Sigmoid colon (tissue), 7 donors: ENCODE results near the gene E2F7. TPM values are rescaled to one million over a fixed set of nuclear protein-coding genes. Genes with fewer than 3 reads are reported as not detected.

ENCODE experiments used
- DNase-seq: peaks from one replicate; pipeline ENCODE4 v3.0.0-alpha.2; 2019
- H3K27ac ChIP-seq, 4 donors: fragments of 200-600 bp; sonication (generic); one replicate each; pipeline ENCODE4 v1.5.1; 2016 to 2019; ENCODE audit warnings: mild to moderate bottlenecking in 1 of 4
- H3K27me3 ChIP-seq, 3 donors: fragments of 200-600 bp; sonication (generic); one replicate each; pipeline ENCODE4 v1.5.1; 2019; ENCODE audit warnings: mild to moderate bottlenecking in 1 of 3
- H3K36me3 ChIP-seq, 4 donors: fragments of 200-600 bp; sonication (generic); one replicate each; pipeline ENCODE4 v1.5.1; 2016 to 2019
- H3K4me1 ChIP-seq, 4 donors: fragments of 200-600 bp; sonication (generic); one replicate each; pipeline ENCODE4 v1.5.1; 2017 to 2019
- H3K4me3 ChIP-seq, 4 donors: fragments of 200-600 bp; sonication (generic); one replicate each; pipeline ENCODE4 v1.5.1; 2017 to 2019; ENCODE audit warnings: mild to moderate bottlenecking in 2 of 4, moderate library complexity in 1 of 4
- H3K9me3 ChIP-seq, 4 donors: fragments of 200-600 bp in 3 of 4; sonication (generic) in 3 of 4; one replicate each; pipeline versions ENCODE4 v1.5.1 to v1.6.1; 2013 to 2019
- EP300 ChIP-seq, 4 donors: sonication (generic); formaldehyde crosslinking; IDR thresholded peaks; one replicate each; pipeline ENCODE4 v1.6.1; 2017; ENCODE audit warnings: antibody characterized with exemption in 4 of 4
- POLR2A ChIP-seq, 2 donors: fragments of 450-650 bp; IDR thresholded peaks; one replicate each; pipeline ENCODE4 v1.6.1; 2016; ENCODE audit warnings: antibody characterized with exemption in 2 of 2, mild to moderate bottlenecking in 2 of 2, moderate library complexity in 2 of 2
- POLR2AphosphoS5 ChIP-seq, 4 donors: sonication (generic); formaldehyde crosslinking; IDR thresholded peaks; one replicate each; pipeline ENCODE4 v1.6.1; 2017; ENCODE audit warnings: antibody characterized with exemption in 4 of 4
- WGBS, 2 donors: extraction: QIAGEN DNeasy Blood & Tissue Kit; methylation state at CpG; one replicate each; pipeline ENCODE4 v1.1.7; 2013; 5-methylcytosine and 5-hydroxymethylcytosine counted together
- intact Hi-C: fragments of 100-400 bp; cut with DNase I; formaldehyde crosslinking; loops from one replicate; pipeline ENCODE4 v1.15.1; 2023
- polyA plus RNA-seq, 3 donors: library from polyadenylated mRNA; stranded (reverse); fragments of 200-250 nt; gene quantifications; one replicate each; pipeline ENCODE4 v1.2.3, GENCODE V29; 2013
- total RNA-seq, 4 donors: library from RNA; depleted of rRNA; stranded (reverse); fragments of >200 nt; gene quantifications; one replicate each; pipeline ENCODE4 v1.1.0, GENCODE V29; 2016
- TF ChIP-seq, protein P1 (sequence below), 4 experiments: fragments of 450-650 bp in 3 of 4; fragments of 200-600 bp in 1 of 4; IDR thresholded peaks; one replicate each; pipeline ENCODE4 v1.5.1; 2016 to 2019; ENCODE audit warnings: antibody characterized with exemption in 4 of 4, mild to moderate bottlenecking in 3 of 4, moderate library complexity in 2 of 4
- donor health status: healthy with polysubstance abuse.
- donor health status: Bipolar disorder and iron deficiency.
- donor health status: healthy.

The E2F7 gene
- total and polyA plus RNA-seq, 7 donors = 0.14 to 1.2 (median 0.23) TPM; not detected in 4

DNA sequence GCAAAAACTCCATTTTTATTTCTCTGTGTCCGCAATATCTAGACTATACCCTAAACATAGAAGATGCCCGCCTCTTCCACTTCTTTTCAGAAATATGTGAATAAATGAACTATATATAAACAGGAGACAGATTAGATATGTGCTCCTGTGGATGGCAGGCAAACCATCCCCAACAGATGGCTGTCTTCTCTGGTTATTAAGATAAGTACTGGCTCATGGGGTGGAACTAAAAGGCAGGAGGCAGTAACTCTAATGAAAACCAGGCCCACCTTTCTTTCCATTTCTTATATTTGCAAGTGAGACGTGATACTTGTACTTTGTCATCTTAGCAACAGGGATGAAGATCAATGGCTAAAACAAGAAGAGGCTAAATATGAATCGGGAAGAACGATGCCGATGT lies 20.2 kb downstream of the E2F7 start:
- Histone ChIP-seq H3K9me3 (no peaks in the 10 kb centered on the region), H3K36me3 (no peaks in the 10 kb centered on the region), H3K27ac (no peak overlapping the region), H3K27me3 (no peaks in the 10 kb centered on the region), H3K4me3 (no peak overlapping the region), H3K4me1 (no peaks in the 10 kb centered on the region)
- intact Hi-C loops = no loop called here
- TF ChIP-seq, protein P1, sequence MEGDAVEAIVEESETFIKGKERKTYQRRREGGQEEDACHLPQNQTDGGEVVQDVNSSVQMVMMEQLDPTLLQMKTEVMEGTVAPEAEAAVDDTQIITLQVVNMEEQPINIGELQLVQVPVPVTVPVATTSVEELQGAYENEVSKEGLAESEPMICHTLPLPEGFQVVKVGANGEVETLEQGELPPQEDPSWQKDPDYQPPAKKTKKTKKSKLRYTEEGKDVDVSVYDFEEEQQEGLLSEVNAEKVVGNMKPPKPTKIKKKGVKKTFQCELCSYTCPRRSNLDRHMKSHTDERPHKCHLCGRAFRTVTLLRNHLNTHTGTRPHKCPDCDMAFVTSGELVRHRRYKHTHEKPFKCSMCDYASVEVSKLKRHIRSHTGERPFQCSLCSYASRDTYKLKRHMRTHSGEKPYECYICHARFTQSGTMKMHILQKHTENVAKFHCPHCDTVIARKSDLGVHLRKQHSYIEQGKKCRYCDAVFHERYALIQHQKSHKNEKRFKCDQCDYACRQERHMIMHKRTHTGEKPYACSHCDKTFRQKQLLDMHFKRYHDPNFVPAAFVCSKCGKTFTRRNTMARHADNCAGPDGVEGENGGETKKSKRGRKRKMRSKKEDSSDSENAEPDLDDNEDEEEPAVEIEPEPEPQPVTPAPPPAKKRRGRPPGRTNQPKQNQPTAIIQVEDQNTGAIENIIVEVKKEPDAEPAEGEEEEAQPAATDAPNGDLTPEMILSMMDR (IDR thresholded peaks at IDR 0.05) = no peak
- no peak for TF ChIP-seq POLR2A (IDR thresholded peaks at IDR 0.05)
- no peak for TF ChIP-seq EP300 (IDR thresholded peaks at IDR 0.05)
- no peak for TF ChIP-seq POLR2AphosphoS5 (IDR thresholded peaks at IDR 0.05)
- 81 to 89% methylated on average over 6 of the region's 6 CpGs for WGBS, 2 donors
- no peak for DNase-seq

- intact Hi-C loops = no loop called here
These were observed 20.6 kb downstream of the E2F7 start for GRCh38 chr12:77044721-77045120.

DNA sequence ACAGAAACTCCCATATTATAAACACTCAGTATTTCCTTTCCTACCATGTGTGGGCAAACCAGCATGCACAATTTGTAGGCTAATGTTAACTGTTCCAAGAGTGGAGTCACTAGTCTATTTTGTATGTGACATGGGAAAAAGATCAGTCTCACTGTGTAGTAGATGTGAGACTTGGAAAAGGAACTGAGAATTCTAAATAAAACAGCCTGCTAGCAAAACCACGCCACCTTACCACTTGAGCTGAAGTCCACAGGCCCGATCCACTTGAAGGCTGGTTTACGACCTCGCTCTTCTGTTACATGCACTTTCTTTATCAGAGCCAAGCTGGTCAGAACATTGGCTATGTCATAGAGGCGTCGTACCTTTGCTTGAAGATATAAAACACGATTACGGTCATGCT lies 22.5 kb downstream of the E2F7 start:
- no peaks in the 10 kb centered on the region for H3K4me1 ChIP-seq
- peaks cover 0 to 5% (median 0%) of the 10 kb centered on the region in 4 donors for H3K9me3 ChIP-seq
- 93 to 95% methylated on average over 8 of the region's 8 CpGs for WGBS, 2 donors
- no peaks in the 10 kb centered on the region for H3K27me3 ChIP-seq
- no peak overlapping the region for H3K4me3 ChIP-seq
- TF ChIP-seq, protein P1 (IDR thresholded peaks at IDR 0.05) = no peak
- TF ChIP-seq POLR2A (IDR thresholded peaks at IDR 0.05) = no peak
- no peak for TF ChIP-seq POLR2AphosphoS5 (IDR thresholded peaks at IDR 0.05)
- no peak for TF ChIP-seq EP300 (IDR thresholded peaks at IDR 0.05)
- no peaks in the 10 kb centered on the region for H3K36me3 ChIP-seq
- intact Hi-C loops = no loop called here
- no peak overlapping the region for H3K27ac ChIP-seq
- DNase-seq = no peak

More at GRCh38 chr12:77044721-77045120, 20.6 kb downstream of the E2F7 start:
- Histone ChIP-seq H3K27me3 (no peaks in the 10 kb centered on the region), H3K9me3 (no peaks in the 10 kb centered on the region), H3K4me1 (no peaks in the 10 kb centered on the region), H3K27ac (no peak overlapping the region), H3K36me3 (no peaks in the 10 kb centered on the region), H3K4me3 (no peak overlapping the region)
- DNase-seq = no peak
- 92 to 96% methylated on average over 2 of the region's 2 CpGs for WGBS, 2 donors
- TF ChIP-seq, protein P1 (IDR thresholded peaks at IDR 0.05) = no peak
- TF ChIP-seq POLR2A (IDR thresholded peaks at IDR 0.05) = no peak
- TF ChIP-seq POLR2AphosphoS5 (IDR thresholded peaks at IDR 0.05) = no peak
- TF ChIP-seq EP300 (IDR thresholded peaks at IDR 0.05) = no peak

- no peak overlapping the region for H3K27ac ChIP-seq
- peaks cover 0 to 5% (median 0%) of the 10 kb centered on the region in 4 donors for H3K9me3 ChIP-seq
- no peak for DNase-seq
- no peaks in the 10 kb centered on the region for H3K4me1 ChIP-seq
- no peaks in the 10 kb centered on the region for H3K27me3 ChIP-seq
- intact Hi-C loops = no loop called here
- 95 to 98% methylated on average over 4 of the region's 4 CpGs for WGBS, 2 donors
- H3K4me3 ChIP-seq = no peak overlapping the region
- no peaks in the 10 kb centered on the region for H3K36me3 ChIP-seq
- no peak for TF ChIP-seq POLR2A (IDR thresholded peaks at IDR 0.05)
- no peak for TF ChIP-seq POLR2AphosphoS5 (IDR thresholded peaks at IDR 0.05)
- TF ChIP-seq, protein P1 (IDR thresholded peaks at IDR 0.05) = no peak
- TF ChIP-seq EP300 (IDR thresholded peaks at IDR 0.05) = no peak
These were observed 25.1 kb downstream of the E2F7 start for GRCh38 chr12:77040231-77040630.

GRCh38 chr12:77035226-77035625 lies 30.1 kb downstream of the E2F7 start:
- no peak overlapping the region for H3K4me3 ChIP-seq
- H3K9me3 ChIP-seq = peaks cover 0 to 5% (median 0%) of the 10 kb centered on the region in 4 donors
- no peak for DNase-seq
- intact Hi-C loops = no loop called here
- no peaks in the 10 kb centered on the region for H3K4me1 ChIP-seq
- H3K36me3 ChIP-seq = no peaks in the 10 kb centered on the region
- no peaks in the 10 kb centered on the region for H3K27me3 ChIP-seq
- TF ChIP-seq, protein P1 (IDR thresholded peaks at IDR 0.05) = no peak
- WGBS, 2 donors = 52 to 73% methylated on average over 1 of the region's 1 CpG
- no peak overlapping the region for H3K27ac ChIP-seq
